IPS-15b (cell line): ENCODE results near the gene POLD4.

ENCODE experiments used
- H3K27me3 ChIP-seq: one replicate; pipeline ENCODE4 v1.6.1; 2013; ENCODE audit warnings: low read length; ENCODE audit not compliant: control insufficient read depth, insufficient read depth
- H3K36me3 ChIP-seq: one replicate; pipeline ENCODE4 v1.6.1; 2013; ENCODE audit warnings: low read length; ENCODE audit not compliant: control insufficient read depth, insufficient read depth
- H3K4me1 ChIP-seq: one replicate; pipeline ENCODE4 v1.6.1; 2013; ENCODE audit warnings: mild to moderate bottlenecking, low read length; ENCODE audit not compliant: control insufficient read depth, insufficient read depth
- H3K4me3 ChIP-seq: one replicate; pipeline ENCODE4 v1.5.1; 2013; ENCODE audit warnings: low read depth, low read length
- H3K9ac ChIP-seq: one replicate; pipeline ENCODE4 v1.6.1; 2013; ENCODE audit warnings: low read depth, mild to moderate bottlenecking, low read length
- H3K9me3 ChIP-seq: one replicate; pipeline ENCODE4 v1.6.1; 2013; ENCODE audit warnings: mild to moderate bottlenecking, low read length; ENCODE audit not compliant: control insufficient read depth, insufficient read depth

POLD4 gene

GRCh38 chr11:67366961-67367760, 13.8 kb upstream of the POLD4 start:
- Histone ChIP-seq H3K36me3 (peaks cover 3% of the 10 kb centered on the region), H3K27me3 (peaks cover 30% of the 10 kb centered on the region), H3K9me3 (no peaks in the 10 kb centered on the region), H3K9ac (no peak overlapping the region), H3K4me3 (no peak overlapping the region), H3K4me1 (peaks cover 17% of the 10 kb centered on the region)

GRCh38 chr11:67366546-67366945, 13.2 kb upstream of the POLD4 start:
- Histone ChIP-seq H3K36me3 (peaks cover 3% of the 10 kb centered on the region), H3K4me3 (no peak overlapping the region), H3K4me1 (peaks cover 14% of the 10 kb centered on the region), H3K9ac (no peak overlapping the region), H3K27me3 (peaks cover 23% of the 10 kb centered on the region), H3K9me3 (no peaks in the 10 kb centered on the region)

GRCh38 chr11:67365736-67366444, 12.5 kb upstream of the POLD4 start:
- Histone ChIP-seq H3K36me3 (peaks cover 3% of the 10 kb centered on the region), H3K9me3 (no peaks in the 10 kb centered on the region), H3K4me3 (no peak overlapping the region), H3K27me3 (peaks cover 19% of the 10 kb centered on the region), H3K9ac (peak overlapping the region; percentile 12), H3K4me1 (peaks cover 8% of the 10 kb centered on the region)

- peaks cover 2% of the 10 kb centered on the region for H3K4me1 ChIP-seq
- H3K4me3 ChIP-seq, result no peak overlapping the region
- H3K36me3 ChIP-seq, result peaks cover 3% of the 10 kb centered on the region
- peaks cover 19% of the 10 kb centered on the region for H3K27me3 ChIP-seq
- no peak overlapping the region for H3K9ac ChIP-seq
- no peaks in the 10 kb centered on the region for H3K9me3 ChIP-seq
Observed at GRCh38 chr11:67364783-67365722, 11.7 kb upstream of the POLD4 start.

- H3K27me3 ChIP-seq, result peaks cover 10% of the 10 kb centered on the region
- no peaks in the 10 kb centered on the region for H3K4me1 ChIP-seq
- no peak overlapping the region for H3K9ac ChIP-seq
- peaks cover 3% of the 10 kb centered on the region for H3K36me3 ChIP-seq
- no peaks in the 10 kb centered on the region for H3K9me3 ChIP-seq
- no peak overlapping the region for H3K4me3 ChIP-seq
Observed at GRCh38 chr11:67364169-67364568, 10.8 kb upstream of the POLD4 start.

GRCh38 chr11:67357831-67358670, 4.7 kb upstream of the POLD4 start:
- Histone ChIP-seq H3K9ac (no peak overlapping the region), H3K4me1 (peaks cover 15% of the 10 kb centered on the region), H3K27me3 (peaks cover 8% of the 10 kb centered on the region), H3K9me3 (no peaks in the 10 kb centered on the region), H3K36me3 (no peaks in the 10 kb centered on the region), H3K4me3 (no peak overlapping the region)

- no peaks in the 10 kb centered on the region for H3K36me3 ChIP-seq
Observed at GRCh38 chr11:67356864-67357561, 3.7 kb upstream of the POLD4 start.

GRCh38 chr11:67356387-67356863, 3.1 kb upstream of the POLD4 start:
- H3K27me3 ChIP-seq, result peaks cover 5% of the 10 kb centered on the region
- H3K36me3 ChIP-seq, result no peaks in the 10 kb centered on the region
- H3K4me3 ChIP-seq, result no peak overlapping the region
- no peaks in the 10 kb centered on the region for H3K9me3 ChIP-seq
- H3K4me1 ChIP-seq, result peaks cover 15% of the 10 kb centered on the region
- H3K9ac ChIP-seq, result no peak overlapping the region

More at GRCh38 chr11:67356864-67357561, 3.7 kb upstream of the POLD4 start:
- H3K9ac ChIP-seq, result no peak overlapping the region
- H3K4me3 ChIP-seq, result no peak overlapping the region
- H3K9me3 ChIP-seq, result no peaks in the 10 kb centered on the region
- H3K4me1 ChIP-seq, result peaks cover 15% of the 10 kb centered on the region
- peaks cover 5% of the 10 kb centered on the region for H3K27me3 ChIP-seq

GRCh38 chr11:67355794-67356386, 2.5 kb upstream of the POLD4 start:
- peaks cover 5% of the 10 kb centered on the region for H3K27me3 ChIP-seq
- H3K9me3 ChIP-seq, result no peaks in the 10 kb centered on the region
- peaks cover 15% of the 10 kb centered on the region for H3K4me1 ChIP-seq
- no peak overlapping the region for H3K4me3 ChIP-seq
- no peak overlapping the region for H3K9ac ChIP-seq
- H3K36me3 ChIP-seq, result no peaks in the 10 kb centered on the region
